HG02870 (cell line): Measurements from ENCODE around the gene KBTBD13.
"Not testable (repeated sequence)": the region's sequence is repeated elsewhere in the genome, so short reads cannot be mapped to it uniquely, and the experiment has no call there.

Experiments
- ATAC-seq: cut with Tn5 transposase; IDR thresholded peaks from one replicate; pipeline ENCODE4 v1.9.1; 2021; ENCODE audit warnings: mild to moderate bottlenecking, moderate library complexity; ENCODE audit not compliant: unreplicated experiment

The KBTBD13 gene

GRCh38 chr15:65087873-65088642, 11.5 kb downstream of the KBTBD13 start:
- ATAC-seq, result no peak

GRCh38 chr15:65088643-65089021, 12.1 kb downstream of the KBTBD13 start:
- ATAC-seq, result no peak

- no peak for ATAC-seq
Observed at GRCh38 chr15:65089206-65089824, 12.8 kb downstream of the KBTBD13 start.

GRCh38 chr15:65091946-65092770, 15.6 kb downstream of the KBTBD13 start:
- no peak for ATAC-seq

- no peak for ATAC-seq
Observed at GRCh38 chr15:65092911-65093792, 16.6 kb downstream of the KBTBD13 start.

GRCh38 chr15:65093793-65094170, 17.2 kb downstream of the KBTBD13 start:
- ATAC-seq, result not testable (repeated sequence)

- no peak for ATAC-seq
Observed at GRCh38 chr15:65094294-65094995, 17.9 kb downstream of the KBTBD13 start.

GRCh38 chr15:65095011-65095746, 18.6 kb downstream of the KBTBD13 start:
- no peak for ATAC-seq

- no peak for ATAC-seq
Observed at GRCh38 chr15:65095747-65096104, 19.2 kb downstream of the KBTBD13 start.

- ATAC-seq, result no peak
Observed at GRCh38 chr15:65096481-65097385, 20.2 kb downstream of the KBTBD13 start.

GRCh38 chr15:65097651-65098263, 21.2 kb downstream of the KBTBD13 start:
- no peak for ATAC-seq

- ATAC-seq, result no peak
Observed at GRCh38 chr15:65099336-65099735, 22.8 kb downstream of the KBTBD13 start.

GRCh38 chr15:65099801-65100200, 23.3 kb downstream of the KBTBD13 start:
- ATAC-seq, result not testable (repeated sequence)

- ATAC-seq, result no peak
Observed at GRCh38 chr15:65100442-65100841, 23.9 kb downstream of the KBTBD13 start.

- no peak for ATAC-seq
Observed at GRCh38 chr15:65101411-65101890, 24.9 kb downstream of the KBTBD13 start.

GRCh38 chr15:65101891-65102708, 25.6 kb downstream of the KBTBD13 start:
- no peak for ATAC-seq

- no peak for ATAC-seq
Observed at GRCh38 chr15:65102912-65103311, 26.4 kb downstream of the KBTBD13 start.
